CD4-positive, alpha-beta T cell treated with Interleukin-10 for 1 hour (primary cell): ENCODE results near the gene ATP23.
A peak's percentile ranks its signal among the peaks of the same experiment; 100 is the strongest.

Experiments used
- DNase-seq: peaks from one replicate; pipeline ENCODE4 v3.0.0-alpha.2; 2020

Gene ATP23, protein sequence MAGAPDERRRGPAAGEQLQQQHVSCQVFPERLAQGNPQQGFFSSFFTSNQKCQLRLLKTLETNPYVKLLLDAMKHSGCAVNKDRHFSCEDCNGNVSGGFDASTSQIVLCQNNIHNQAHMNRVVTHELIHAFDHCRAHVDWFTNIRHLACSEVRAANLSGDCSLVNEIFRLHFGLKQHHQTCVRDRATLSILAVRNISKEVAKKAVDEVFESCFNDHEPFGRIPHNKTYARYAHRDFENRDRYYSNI

DNA sequence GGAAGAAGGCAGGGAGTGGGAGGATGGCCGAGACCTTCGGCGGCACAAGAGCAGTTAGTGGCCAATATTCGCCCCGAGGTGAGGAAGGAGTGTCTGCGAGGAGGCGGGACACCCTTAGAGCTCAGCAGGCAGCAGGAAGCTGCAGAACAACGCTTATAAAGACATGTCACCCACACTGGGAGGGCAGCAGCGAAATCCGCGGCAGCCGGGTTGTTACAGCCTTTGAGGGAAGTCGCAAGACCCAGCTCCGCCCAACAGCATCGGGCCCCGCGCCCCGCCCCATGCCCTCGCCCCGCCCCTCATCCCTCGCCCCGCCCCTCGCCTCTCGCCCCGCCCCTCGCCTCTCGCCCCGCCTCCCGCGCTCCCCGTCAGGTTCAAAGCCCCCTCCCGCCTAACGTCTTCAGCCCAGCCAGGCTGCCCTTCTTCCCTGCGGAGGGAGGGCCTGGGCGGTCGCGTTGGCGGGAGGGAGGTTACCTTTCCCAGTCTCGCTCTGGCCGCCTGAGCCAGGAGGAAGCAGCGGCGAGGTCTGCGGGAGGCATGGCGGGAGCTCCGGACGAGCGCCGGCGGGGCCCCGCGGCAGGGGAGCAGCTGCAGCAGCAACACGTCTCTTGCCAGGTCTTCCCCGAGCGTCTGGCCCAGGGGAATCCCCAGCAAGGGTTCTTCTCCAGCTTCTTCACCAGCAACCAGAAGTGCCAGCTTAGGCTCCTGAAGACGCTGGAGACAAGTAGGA lies at the start of gene ATP23:
Gene ATP23, plus strand, starts transcription at position 403 of the 730 bp plus-strand sequence. Its CDS starts 135 bp downstream, at position 538.
- DNase-seq: peak; percentile 95

DNA sequence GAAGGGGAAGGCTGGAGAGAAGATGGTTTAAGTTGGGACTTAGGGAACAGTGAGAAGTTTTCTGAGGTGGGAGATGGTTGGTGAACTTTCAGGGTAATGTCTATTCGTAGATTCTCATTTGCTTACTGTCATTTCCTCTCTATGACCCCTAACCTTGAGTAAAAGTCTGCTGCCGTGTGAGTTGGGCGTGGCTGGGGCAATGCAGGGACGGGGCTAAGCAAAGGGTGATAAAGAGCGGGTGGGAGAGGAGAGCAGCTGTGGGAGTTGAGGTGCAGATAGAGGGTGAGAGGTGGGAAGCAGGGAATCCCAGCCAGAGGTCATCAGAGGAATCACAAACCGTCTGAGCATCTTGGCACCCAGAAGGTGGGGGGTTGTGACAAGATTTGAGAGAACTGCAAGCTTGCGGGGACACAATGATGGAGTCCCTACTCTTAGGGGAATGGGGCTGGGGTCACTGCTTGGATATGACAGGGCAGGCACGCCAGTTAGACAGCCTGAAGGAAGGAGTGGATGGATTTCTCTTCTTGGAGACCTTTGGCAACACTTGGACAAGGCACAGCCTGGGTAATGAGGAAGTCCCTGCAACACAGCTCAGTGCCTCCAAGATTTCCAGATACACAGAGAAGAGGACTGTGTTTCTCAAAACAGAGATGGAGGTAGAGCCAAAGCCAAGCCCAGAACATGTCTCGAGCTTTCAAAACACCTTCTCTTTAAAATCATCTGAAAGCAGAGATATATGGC lies 49.0 kb upstream of the ATP23 start:
- DNase-seq: no peak

DNA sequence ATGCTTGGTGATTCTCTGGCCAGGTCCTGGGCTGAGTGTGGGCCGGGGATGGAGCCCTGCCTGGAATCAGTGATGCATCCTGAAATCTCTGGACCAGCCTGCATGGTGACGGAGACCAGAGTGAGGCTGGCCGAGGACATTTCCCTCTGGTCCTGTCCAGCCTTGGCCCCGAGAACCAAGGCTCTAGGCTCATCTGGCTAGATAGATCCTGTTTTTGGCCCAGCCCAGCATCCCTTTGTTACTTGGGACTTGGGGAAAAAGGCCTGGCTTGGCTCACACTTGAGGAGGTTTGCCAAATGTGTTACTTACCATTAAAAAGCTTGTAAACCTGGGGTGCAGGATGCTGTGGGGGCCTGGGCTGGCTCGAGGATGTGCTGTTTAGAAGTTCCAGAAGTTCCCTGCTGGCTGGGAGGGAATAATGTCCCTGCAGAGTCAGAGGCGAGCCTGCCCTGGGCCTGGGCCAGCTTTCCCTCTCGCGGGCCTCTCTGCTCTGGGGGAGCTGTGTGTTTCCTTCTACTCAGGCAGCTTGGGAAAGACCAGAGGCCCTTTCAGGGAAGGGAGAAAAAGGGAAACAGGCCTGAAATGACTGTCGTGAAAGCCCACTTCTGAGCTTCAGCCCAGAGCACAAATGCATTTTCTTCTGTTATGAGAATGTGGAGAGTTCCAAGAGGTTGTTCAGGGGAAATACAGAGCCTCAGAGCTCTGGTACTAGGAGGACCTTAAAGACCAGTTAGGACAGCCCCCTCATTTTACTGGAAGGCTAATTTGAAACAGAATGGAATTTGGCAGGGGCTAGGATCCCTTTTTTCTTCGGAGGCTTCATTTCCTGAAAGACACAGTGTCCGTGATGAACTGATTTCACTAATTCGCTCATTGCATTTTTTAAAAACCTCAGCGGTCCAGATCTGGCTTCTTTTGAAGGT lies 47.7 kb upstream of the ATP23 start:
- no peak for DNase-seq

DNA sequence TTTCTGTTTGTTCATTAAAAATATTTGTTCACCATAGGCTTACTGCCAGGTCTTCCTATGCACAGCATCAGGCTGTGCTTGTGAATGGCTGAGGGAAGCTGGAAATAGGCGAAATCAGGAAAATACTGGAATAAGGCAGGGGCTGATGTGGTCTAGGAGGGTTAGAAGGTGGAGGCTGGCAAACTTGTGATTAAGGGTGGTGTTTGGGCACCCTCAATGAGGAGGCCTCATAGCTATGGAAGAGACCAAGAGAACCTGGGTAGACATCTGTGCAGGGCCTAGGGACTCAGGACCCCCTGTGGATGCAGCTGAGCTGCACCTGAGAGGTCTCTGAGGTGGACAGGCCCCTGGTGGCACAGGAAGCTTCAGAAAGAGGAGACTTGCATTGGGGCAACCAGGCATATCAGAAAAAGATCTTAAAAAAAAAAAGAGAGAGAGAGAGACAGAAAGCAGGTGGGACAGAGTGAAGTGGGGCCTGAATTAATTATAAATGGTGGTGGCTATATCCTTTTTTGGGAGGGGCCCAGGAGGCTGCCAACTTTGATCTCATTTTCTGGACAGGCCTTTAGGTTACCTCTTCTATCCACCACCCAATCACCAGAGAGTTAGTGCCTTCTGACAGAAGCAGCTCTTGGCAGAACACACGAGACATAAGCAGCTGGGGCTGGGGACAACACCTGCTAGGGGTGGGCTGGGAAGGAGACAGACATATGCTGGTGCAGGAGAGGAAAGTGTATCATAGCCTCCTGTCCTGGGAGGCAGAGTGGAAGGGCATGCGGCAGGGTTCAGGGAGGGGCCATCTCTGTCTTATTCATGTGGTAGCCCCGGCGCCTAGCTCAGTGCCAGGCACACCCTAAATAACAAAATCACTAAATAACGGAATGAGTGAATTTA lies 46.7 kb upstream of the ATP23 start:
- DNase-seq: no peak

DNA sequence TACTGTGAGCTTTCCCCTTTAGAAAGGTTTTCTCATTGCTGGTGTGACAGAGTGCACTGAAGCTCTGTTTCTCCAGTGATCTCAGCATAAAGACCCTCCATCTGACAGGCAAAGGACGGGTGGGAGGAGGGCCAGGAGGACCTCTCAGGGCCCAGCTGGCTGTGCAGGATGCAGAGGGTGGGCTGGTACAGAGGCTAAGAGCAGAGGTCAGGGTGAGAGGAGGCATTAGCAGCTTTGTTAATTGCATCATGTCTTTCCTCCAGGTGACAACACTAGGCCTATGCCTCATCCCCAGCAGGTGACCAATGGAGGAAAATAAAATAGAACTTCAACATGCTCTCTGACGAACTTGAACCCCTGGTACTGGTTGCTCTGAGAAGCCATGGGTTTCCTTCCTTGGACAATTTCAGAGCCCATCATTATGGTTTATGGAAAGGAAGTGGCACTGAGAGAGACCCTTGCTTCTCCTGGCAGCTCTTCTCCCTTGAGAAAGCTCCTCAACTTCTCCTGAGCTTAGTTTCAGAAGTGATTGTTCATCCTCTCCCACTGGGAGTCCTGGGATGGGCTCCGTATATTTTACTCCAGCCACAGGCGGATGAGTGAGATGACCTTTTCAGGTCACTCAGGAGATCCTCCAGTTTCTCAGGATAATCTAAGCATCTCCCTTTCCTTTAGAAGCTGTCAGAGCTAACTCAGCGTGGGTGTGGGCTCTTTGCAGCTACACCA lies 45.8 kb upstream of the ATP23 start:
- DNase-seq: no peak

DNA sequence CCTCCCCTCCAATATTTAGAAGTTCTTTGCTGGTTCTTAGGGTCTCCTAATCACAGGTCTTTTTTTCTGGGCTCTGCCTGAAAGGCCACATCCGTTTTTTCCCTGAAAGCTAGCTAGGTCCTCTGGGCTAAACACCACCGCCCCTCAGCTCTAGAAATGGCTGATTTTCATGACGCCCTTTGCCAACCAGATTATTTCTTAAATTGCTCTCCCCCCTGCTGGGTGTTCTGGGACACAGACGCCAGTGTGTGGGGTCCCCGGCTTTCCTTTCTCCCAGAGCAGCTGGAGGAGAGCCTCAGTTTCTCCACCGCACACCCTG lies 45.3 kb upstream of the ATP23 start:
- DNase-seq: no peak

DNA sequence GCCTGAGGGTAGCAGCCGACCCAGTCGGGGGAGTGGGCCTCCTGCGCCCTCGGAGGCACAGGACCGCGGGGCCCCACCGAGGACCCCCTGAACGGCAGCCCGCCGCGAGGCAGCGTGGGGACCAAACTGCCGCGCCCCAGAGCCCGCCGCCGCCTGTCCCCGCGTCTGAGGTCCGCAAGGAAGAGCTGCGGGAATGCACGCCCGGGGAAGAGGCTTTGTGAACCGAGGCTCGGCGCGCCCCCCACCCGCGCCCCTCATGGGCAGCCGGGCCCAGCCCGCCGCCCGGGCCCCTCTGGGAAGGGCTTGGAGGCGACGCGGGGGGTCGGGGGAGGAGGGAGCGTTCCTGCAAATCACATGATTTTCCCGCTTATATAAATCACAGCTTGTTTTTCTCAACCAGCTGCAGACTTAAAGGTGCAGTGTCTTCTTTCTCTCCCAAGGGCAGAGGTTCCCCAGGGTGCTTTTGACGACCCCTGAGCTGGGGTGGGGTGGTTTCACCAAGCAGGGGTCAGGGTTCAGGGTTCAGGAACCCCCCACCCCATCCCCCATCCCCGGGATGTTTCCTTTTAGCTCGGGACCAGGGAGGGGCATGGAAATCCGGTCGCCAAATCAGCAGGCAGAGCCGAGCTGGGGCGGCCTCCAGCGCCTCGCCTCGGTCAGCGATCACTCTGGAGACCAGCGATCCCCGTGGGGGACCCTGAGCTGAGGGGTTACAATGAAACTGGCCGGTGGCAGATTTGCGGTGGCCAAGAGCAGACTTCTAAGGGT lies 44.7 kb upstream of the ATP23 start:
- peak; percentile 36 for DNase-seq

DNA sequence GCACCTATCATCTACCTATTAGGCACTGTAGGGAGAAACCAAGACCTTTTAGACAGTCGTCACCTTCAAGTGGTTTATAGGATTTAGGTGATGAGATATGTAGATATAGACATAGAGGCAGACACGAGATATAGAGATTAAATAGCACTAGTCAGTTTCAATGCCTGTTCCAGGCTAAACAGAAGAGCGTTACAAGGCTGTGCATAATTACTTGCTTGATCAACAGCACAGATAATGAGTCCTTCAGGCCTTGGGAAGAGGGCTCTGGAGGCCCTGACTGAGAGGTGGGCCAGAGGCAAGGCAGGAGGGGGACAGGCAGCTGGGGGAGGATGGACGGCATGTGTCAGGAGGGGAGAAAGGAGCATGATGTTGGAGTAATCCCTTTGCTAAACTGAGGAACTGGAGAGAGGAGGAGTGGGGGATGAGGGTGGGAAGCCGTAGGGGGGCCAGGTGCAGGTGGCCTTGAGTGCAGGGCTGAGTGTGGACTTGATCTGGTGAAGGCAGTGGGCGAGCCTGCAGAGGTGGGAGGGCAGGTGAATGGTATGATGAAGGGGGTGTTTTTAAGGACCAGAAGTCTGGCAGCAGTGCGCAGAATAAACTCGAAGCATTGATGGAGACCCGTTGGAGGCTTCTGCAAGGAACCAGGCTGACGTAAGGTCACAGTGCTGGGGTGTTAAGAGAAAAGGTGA lies 43.9 kb upstream of the ATP23 start:
- DNase-seq: no peak

DNA sequence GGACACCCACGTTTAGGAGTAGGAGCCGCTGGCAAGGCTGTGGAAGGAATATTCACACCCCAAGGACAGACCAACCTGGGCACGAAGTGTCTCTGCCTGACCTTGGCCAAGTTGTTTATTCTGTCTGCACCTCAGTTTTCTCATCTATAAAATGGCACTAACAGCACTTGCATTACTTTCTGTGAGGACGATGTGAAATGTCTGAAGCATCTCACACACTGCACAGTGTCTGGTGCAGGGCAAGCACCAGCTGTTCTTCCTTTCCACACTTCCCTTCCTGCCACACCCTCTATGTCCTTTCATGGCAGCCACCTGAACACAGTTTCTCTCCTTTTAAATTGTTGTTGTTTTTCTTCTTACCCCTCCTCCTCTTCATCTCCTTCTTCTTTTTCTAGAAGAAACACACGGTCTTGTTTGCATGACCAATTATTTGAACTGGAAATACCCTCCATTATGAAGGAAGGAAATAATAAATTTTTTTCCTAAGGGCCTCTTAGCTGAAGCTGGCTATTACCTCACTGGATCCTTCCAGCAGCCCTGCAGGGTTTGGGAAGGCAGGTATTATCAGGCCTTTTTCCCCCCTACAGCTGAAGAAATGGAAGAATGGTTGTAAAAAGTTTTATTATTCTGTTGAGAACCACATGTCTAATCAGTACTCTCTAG lies 42.9 kb upstream of the ATP23 start:
- DNase-seq: peak; percentile 32

DNA sequence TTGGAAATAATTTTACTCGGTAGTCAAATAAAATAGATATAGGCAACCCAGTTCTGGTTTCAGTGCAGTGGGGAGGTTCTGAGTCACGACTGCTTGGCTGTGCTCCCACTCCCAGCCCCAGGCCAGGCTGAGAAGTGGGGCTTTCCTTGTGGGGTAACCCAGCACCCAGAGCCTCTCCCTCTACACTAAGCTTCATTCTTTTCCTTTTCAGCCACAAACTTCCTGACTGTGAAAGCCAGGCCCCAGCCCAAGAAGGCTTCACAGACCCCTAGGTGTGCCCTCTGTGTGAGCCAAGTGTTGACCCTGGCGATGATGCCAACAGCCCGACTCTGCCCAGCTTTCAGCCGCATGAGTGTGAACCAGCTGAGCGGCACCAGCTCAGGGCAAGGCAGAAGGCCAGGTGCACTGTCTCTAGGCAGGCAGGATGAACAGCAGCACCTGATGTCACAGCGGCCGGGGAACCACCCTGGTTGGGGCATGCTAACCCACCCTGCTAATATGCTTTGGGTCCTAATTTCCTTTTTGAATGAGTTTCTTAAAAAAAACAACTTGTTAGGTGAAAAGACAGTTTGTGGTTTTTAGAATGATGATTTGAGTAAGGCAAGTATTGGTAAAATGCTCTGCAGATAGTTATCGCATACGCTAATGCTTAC lies 42.2 kb upstream of the ATP23 start:
- peak; percentile 86 for DNase-seq

DNA sequence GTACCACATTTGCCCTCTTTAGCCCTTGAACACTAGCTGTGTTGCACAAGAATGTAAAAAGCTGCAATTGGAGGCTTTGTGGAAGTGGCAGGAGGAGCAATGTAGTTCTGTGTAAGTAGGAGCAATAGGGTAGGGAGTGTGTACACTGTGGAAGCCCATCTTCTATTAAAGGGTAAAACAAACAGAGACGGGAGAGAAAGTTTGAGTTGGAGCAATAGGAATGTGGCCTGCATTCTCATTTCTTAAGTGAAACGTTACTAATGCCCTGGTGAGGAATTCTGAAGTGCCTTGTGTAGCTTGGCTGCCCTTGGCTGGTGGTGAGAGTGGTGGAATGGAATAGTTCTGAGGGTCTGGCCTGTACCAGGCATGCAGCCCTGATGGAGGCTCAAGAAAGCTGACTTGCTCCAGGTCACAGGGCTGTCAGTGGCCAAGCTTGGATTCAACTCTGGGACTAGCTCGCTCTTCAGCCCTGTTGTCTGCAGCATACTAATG lies 38.8 kb upstream of the ATP23 start:
- DNase-seq: no peak

DNA sequence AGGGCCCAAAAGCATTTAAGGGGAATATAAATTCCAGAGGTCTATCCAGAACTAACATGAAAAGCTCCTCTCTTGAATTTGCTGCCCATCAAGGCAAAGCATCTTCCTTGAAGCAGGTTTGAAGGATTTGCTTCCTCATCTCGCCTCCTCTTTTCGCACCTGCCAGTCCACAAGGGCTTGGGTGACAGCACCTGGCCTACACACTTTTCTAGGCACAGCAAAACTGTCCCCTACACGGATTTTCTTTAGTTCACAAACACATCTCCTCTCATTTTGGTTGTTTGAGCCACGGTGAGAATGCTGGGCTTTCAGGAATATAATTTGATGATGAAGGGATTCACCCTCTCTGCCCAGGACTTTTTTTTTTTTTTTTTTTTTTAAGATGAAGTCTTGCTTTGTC lies 36.9 kb upstream of the ATP23 start:
- DNase-seq: no peak

DNA sequence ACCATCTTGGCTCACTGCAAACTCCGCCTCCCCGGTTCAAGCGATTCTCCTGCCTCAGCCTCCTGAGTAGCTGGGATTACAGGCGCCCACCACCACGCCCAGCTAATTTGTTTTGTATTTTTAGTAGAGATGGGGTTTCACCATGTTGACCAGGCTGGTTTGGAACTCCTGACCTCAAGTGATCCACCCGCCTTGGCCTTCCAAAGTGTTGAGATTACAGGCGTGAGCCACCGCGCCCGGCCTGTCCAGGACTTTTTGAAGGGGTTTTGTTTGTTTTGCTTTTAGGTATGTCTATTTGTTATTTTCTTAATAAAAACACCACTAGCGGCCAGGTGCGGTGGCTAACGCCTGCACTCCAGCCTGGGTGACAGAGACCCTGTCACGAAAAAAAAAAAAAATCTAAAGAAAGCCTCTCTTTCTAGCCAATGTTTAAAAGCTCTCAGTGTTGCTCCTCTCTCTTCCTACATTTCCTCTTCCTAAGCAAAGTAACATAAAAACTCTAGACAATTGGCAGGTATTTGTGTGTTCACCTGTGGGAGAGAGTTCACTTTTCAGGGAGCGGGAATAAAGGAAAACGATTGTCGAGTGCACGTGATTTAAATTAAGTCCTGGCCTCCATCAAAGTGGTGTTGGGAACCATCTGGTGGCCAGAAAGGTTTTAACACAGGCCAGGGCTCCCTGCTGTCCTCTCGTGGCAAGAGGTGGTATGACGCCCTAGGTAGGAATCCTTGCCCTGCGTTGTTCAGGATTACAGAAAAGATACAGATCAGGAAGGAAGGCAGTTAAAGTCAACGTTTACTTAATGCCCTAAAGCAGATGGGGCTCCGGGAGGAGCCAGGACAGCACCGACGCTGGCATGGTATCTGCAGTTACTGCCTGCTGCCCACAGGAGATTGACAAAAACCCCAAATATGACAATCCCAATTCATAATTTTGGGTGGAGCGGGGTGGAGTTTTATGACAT lies 36.2 kb upstream of the ATP23 start:
- peak; percentile 88 for DNase-seq

DNA sequence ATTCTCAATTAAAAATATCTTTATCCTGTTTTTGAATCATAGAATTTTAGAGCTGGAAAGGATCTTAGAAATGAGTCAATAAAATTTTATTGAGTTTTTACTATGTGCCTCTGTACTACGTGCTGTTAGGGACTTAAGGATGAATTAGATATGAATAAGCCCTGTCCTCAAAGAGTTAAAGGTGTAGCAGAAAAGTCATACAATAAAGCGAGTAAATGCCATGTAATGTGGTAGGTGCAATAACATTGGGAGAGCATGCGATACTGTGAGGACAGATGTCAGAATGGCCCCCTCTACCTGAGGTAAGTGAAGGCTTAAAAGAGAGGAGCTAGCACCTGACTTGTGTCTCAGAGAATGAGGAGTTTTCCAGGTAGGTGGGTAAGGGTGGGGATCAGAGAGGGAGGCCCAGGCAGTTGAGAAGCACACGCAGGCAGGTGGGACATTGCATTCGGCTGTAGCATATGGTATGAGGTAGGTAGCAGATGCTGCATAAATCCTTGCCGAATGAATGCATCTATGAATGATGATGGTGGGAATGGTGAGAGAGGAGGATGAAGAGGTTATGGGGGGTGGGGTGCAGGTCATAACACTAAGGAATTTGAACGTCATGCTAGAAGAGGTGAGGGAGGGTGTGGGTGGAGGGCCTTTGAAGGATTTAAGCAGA lies 35.4 kb upstream of the ATP23 start:
- DNase-seq: no peak

DNA sequence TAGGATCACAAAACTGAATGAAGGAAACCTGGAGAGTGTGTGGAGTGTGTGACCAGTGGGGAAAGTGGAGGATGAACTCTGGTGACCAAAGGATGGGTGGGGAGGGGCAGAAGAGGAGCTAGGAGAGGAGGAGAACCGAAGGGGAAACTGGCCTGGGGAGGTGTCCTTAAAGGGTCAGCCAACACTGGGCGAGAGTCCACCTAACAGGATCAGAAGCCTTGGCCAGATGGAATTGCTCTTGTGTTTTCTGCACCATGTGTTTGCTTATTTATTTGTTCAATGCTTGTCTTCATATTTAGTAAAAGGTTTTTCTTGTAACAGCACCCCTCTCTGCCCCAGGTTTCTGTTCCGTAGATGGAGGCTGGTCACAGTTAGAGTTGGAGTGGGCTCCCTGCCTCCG lies 34.5 kb upstream of the ATP23 start:
- DNase-seq: no peak

DNA sequence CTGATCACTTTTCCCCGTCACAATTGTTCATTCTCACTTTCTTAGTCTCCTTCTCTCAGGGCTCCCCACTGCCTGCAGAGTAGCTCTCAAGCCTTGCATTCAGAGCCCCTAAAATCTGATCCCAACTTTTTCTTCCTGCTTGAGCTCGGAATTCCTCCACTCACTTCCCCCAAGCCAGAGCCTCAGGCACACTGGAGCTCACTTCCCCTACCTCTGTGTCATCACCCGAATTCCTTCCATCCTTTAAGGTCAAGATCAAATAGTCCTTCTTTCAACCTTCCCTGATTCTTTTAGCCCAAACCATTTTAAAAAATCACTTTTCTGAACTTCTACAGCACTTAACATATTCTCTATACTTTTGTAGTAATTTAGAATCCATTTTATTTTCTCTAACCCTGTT lies 34.1 kb upstream of the ATP23 start:
- DNase-seq: no peak

DNA sequence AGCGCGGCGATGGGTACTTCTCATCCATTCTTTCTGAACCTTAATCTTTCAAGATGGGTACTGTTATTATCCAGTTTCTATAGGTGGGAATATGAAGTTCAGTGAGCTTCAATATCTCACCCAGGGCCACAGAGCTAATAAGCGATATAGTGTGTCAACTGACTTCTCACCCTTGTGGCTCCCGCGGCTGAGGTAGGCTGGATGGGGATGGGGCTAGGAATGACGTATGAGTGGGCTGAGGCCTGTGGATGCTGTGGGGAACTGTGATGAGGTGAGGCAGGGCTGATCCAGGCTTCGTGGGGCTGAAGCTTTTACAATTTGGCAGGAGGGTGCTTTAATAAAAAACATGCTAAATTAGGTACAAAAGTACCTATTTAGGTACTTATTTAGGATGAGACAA lies 32.9 kb upstream of the ATP23 start:
- no peak for DNase-seq
